HCT116 (cell line): Measurements from ENCODE around the gene KIAA0825. TPM values are rescaled to one million over a fixed set of nuclear protein-coding genes. Genes with fewer than 3 reads are reported as not detected.
A peak's percentile ranks its signal among the peaks of the same experiment; 100 is the strongest.

ENCODE experiments used
- ATAC-seq: fragments of 200-7000 bp; cut with Tn5 transposase; 2 replicates; pipeline ENCODE4 v1.9.1; 2020; ENCODE audit warnings: mild to moderate bottlenecking, moderate library complexity
- BruUV-seq: library from RNA; stranded (reverse); fragments of 400-500 nt; replicated peaks from 2 replicates; lab custom pipeline; 2021; lab: Mats Ljungman, UMichigan
- CTCF ChIA-PET: fragments of 300-600 bp; sonication (Branson Sonifier 250); formaldehyde crosslinking; loops from one replicate; lab custom pipeline; 2021; ENCODE audit warnings: antibody characterized with exemption; lab: Charles Lee
- POLR2A ChIA-PET: fragments of 300-600, 350-600 bp; sonication (Branson Sonifier 250); formaldehyde crosslinking; loops from one replicate; lab custom pipeline; 2021; ENCODE audit warnings: antibody characterized with exemption; lab: Charles Lee
- RAD21 ChIA-PET, 2 experiments: fragments of 300-600 bp; sonication (Branson Sonifier 250); formaldehyde crosslinking; loops; one replicate each; lab custom pipeline; 2023; ENCODE audit warnings: low total read pairs in 2 of 2; ENCODE audit not compliant: uncharacterized antibody in 2 of 2, unreplicated experiment in 2 of 2, low non-redundant PET in 1 of 2; lab: Charles Lee
- DNase-seq: peaks from one replicate; pipeline ENCODE4 v3.0.0-alpha.2; 2010; ENCODE audit warnings: low read depth, low spot score
- H2AFZ ChIP-seq: fragments of 200-600 bp; shearing (Covaris generic), sonication (generic); 2 replicates; pipeline ENCODE4 v1.6.1; 2017; ENCODE audit warnings: low read depth, mixed run types, mixed read lengths, antibody characterized with exemption, low read length; ENCODE audit not compliant: poor library complexity, severe bottlenecking
- H3K27ac ChIP-seq: 2 replicates; pipeline ENCODE4 v1.5.1; 2012; ENCODE audit warnings: low read depth, low read length
- H3K27me3 ChIP-seq: fragments of 200-600 bp; sonication (generic); 2 replicates; pipeline ENCODE4 v1.6.1; 2016; ENCODE audit warnings: mixed run types, low read length, mixed read lengths; ENCODE audit not compliant: insufficient read depth
- H3K36me3 ChIP-seq, 2 experiments: fragments of 200-500 bp in 1 of 2; fragments of 200-600 bp in 1 of 2; sonication (Bioruptor generic) in 1 of 2; sonication (generic) in 1 of 2; 2 replicates each; pipeline versions ENCODE4 v1.5.1 to v1.6.1; 2014 to 2016; ENCODE audit warnings: low read length in 2 of 2, inconsistent platforms in 1 of 2, mixed read lengths in 1 of 2, mixed run types in 1 of 2; ENCODE audit not compliant: insufficient read depth in 2 of 2, control insufficient read depth in 1 of 2
- H3K4me1 ChIP-seq, 2 experiments: fragments of 200-600 bp in 1 of 2; sonication (generic) in 1 of 2; 2 replicates each; pipeline versions ENCODE4 v1.5.1 to v1.6.1; 2012 to 2017; ENCODE audit warnings: low read length in 2 of 2, inconsistent platforms in 1 of 2, mild to moderate bottlenecking in 1 of 2, mixed read lengths in 1 of 2, mixed run types in 1 of 2, moderate library complexity in 1 of 2; ENCODE audit not compliant: insufficient read depth in 2 of 2, control insufficient read depth in 1 of 2
- H3K4me2 ChIP-seq: fragments of 200-600 bp; sonication (generic); 2 replicates; pipeline ENCODE4 v1.6.1; 2017; ENCODE audit warnings: mixed run types, low read length, mixed read lengths
- H3K4me3 ChIP-seq, 2 experiments: fragments of 200-600 bp in 1 of 2; sonication (generic) in 1 of 2; replicated peaks in 1 of 2; 2 replicates each; pipeline ENCODE4 v1.5.1; 2011 to 2016; ENCODE audit warnings: low read length in 2 of 2, control low read depth in 1 of 2, low read depth in 1 of 2, mild to moderate bottlenecking in 1 of 2, mixed read lengths in 1 of 2, mixed run types in 1 of 2
- H3K79me2 ChIP-seq: fragments of 200-600 bp; sonication (generic); 2 replicates; pipeline ENCODE4 v1.6.1; 2017; ENCODE audit warnings: mild to moderate bottlenecking, mixed run types, low read length, moderate library complexity, mixed read lengths; ENCODE audit not compliant: insufficient read depth
- H3K9ac ChIP-seq: fragments of 200-600 bp; sonication (generic); 2 replicates; pipeline ENCODE4 v1.6.1; 2016; ENCODE audit warnings: low read length, mixed read lengths
- H3K9me2 ChIP-seq: fragments of 200-600 bp; sonication (generic), shearing (Covaris generic); 2 replicates; pipeline ENCODE4 v1.6.1; 2017; ENCODE audit warnings: mixed run types, mild to moderate bottlenecking, moderate library complexity; ENCODE audit not compliant: insufficient read depth
- H3K9me3 ChIP-seq, 2 experiments: fragments of 200-500 bp in 1 of 2; fragments of 200-600 bp in 1 of 2; sonication (Bioruptor generic) in 1 of 2; sonication (generic) in 1 of 2; 2 replicates each; pipeline ENCODE4 v1.6.1; 2014 to 2017; ENCODE audit warnings: low read length in 2 of 2, mixed read lengths in 2 of 2, inconsistent platforms in 1 of 2, low read depth in 1 of 2, mild to moderate bottlenecking in 1 of 2, mixed run types in 1 of 2, moderate library complexity in 1 of 2; ENCODE audit not compliant: control insufficient read depth in 1 of 2, insufficient read depth in 1 of 2
- H4K20me1 ChIP-seq: fragments of 200-600 bp; sonication (generic), shearing (Covaris generic); 2 replicates; pipeline ENCODE4 v1.6.1; 2017; ENCODE audit warnings: mixed run types, mild to moderate bottlenecking, moderate library complexity; ENCODE audit not compliant: insufficient read depth
- EZH2phosphoT487 ChIP-seq: fragments of 200-600 bp; IDR thresholded peaks from 2 replicates; pipeline ENCODE4 v1.6.1; 2018; ENCODE audit warnings: antibody characterized with exemption, borderline replicate concordance
- FOSL1 ChIP-seq: IDR thresholded peaks from 2 replicates; pipeline ENCODE4 v1.6.1; 2012; ENCODE audit warnings: low read depth
- JUND ChIP-seq: IDR thresholded peaks from 2 replicates; pipeline ENCODE4 v1.6.1; 2012
- POLR2AphosphoS5 ChIP-seq: IDR thresholded peaks from 2 replicates; pipeline ENCODE4 v1.6.1; 2011; ENCODE audit warnings: mild to moderate bottlenecking, low read depth, low read length, moderate library complexity
- SP1 ChIP-seq: IDR thresholded peaks from 2 replicates; pipeline ENCODE4 v1.6.1; 2012; ENCODE audit warnings: low read depth
- YY1 ChIP-seq: IDR thresholded peaks from 2 replicates; pipeline ENCODE4 v1.6.1; 2011; ENCODE audit warnings: low read length, low read depth, moderate library complexity, mild to moderate bottlenecking; ENCODE audit not compliant: insufficient replicate concordance; ENCODE audit errors: extremely low read depth
- intact Hi-C: fragments of 100-400 bp; cut with micrococcal nuclease; formaldehyde crosslinking; loops from 2 replicates; pipeline ENCODE4 v1.10.0; 2022
- total RNA-seq: library from RNA; stranded (reverse); gene quantifications from one replicate; pipeline ENCODE4 v1.2.1, GENCODE V29; 2021; ENCODE audit not compliant: unreplicated experiment
- TF ChIP-seq, protein P1 (sequence below): IDR thresholded peaks from 2 replicates; pipeline ENCODE4 v1.6.1; 2012

Gene KIAA0825
- total RNA-seq, 1 experiment from 2014 or later, result 1.4 TPM

DNA sequence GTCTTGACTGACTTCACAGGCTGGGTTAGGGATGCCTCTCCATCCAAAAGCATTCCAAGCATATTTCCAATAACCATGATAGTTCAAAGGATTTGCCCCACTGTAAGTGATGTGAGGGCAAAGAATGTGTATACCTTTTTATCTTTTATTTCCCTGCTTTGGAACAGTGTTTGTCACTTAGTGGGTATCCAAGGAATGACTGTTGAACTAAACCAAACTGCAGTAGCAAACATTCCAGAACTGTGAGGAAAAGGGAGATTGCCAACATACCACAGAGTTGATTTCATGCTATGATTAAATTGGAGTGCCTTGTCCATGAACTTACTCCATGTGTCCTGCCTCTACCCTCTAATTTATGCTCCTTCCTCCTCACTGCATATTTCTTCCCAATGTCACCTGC lies 400.0 kb downstream of the KIAA0825 start:
- H3K79me2 ChIP-seq, result no peaks in the 10 kb centered on the region

DNA sequence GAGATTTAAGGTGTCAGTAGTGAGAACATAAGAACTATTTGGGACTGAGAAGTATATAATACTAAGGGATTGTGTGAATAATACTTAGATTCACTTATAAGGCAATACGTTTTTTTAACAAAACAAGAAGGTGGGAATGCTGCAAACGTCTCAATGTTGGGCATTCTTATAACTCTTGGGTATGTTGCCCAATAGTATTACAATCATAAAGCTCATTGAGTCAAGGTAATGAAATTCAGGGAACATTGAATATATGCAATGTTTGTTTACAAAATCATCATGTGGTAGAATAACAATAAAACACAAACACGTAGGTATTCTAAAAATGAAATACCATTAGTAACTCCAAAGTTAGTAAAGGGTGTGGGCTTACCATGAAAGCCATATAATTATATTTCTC lies 400.7 kb downstream of the KIAA0825 start:
- H3K9ac ChIP-seq, result no peak overlapping the region
- POLR2A ChIA-PET, result no interaction called here
- TF ChIP-seq SP1 (no peak), JUND (no peak)
- TF ChIP-seq, all 23 proteins: peak for 0
- H3K4me1 ChIP-seq, result peaks cover 0 to 17% of the 10 kb centered on the region in 2 experiments; a peak in 3 of 4 replicates
- peak overlapping the region; percentile 19; the same call in 1 of the 2 replicates for H3K27ac ChIP-seq
- DNase-seq (no peak), ATAC-seq (no peak)
- RAD21 ChIA-PET, result no interaction called here
- H3K9me3 ChIP-seq, result no peaks in the 10 kb centered on the region
- no peaks in the 10 kb centered on the region for H3K36me3 ChIP-seq
- intact Hi-C loops, result no loop called here
- H3K4me2 ChIP-seq, result peak overlapping the region; percentile 40
- CTCF ChIA-PET, result no interaction called here
- no peak overlapping the region for H3K4me3 ChIP-seq
- peak overlapping the region; percentile 0 for H2AFZ ChIP-seq
- no TSS peak for BruUV-seq
- no peaks in the 10 kb centered on the region for H4K20me1 ChIP-seq
- H3K27me3 ChIP-seq, result no peaks in the 10 kb centered on the region
- H3K9me2 ChIP-seq, result no peaks in the 10 kb centered on the region
- no peaks in the 10 kb centered on the region for H3K79me2 ChIP-seq

More for the DNA sequence above, 400.0 kb downstream of the KIAA0825 start:
- ChIA-PET RAD21 (no interaction called here), CTCF (no interaction called here), POLR2A (no interaction called here)
- Histone ChIP-seq H3K9me3 (no peaks in the 10 kb centered on the region), H2AFZ (no peak overlapping the region), H3K9ac (no peak overlapping the region), H3K27me3 (no peaks in the 10 kb centered on the region), H3K36me3 (no peaks in the 10 kb centered on the region), H3K4me3 (no peak overlapping the region), H3K4me2 (peak overlapping the region; percentile 40), H3K9me2 (no peaks in the 10 kb centered on the region), H4K20me1 (no peaks in the 10 kb centered on the region), H3K27ac (peak overlapping the region; percentile 19; the same call in 1 of the 2 replicates), H3K4me1 (peaks cover 0 to 17% of the 10 kb centered on the region in 2 experiments; a peak in 3 of 4 replicates)
- intact Hi-C loops, result no loop called here
- ATAC-seq (peak; percentile 90), DNase-seq (no peak)
- BruUV-seq, result no TSS peak
- TF ChIP-seq, protein P1, sequence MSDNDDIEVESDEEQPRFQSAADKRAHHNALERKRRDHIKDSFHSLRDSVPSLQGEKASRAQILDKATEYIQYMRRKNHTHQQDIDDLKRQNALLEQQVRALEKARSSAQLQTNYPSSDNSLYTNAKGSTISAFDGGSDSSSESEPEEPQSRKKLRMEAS, result no peak
- no peak for TF ChIP-seq YY1
- TF ChIP-seq EZH2phosphoT487, result no peak
- TF ChIP-seq FOSL1, result no peak
- no peak for TF ChIP-seq POLR2AphosphoS5
